GM18511 (cell line): Measurements from ENCODE around the gene RBP2.

Experiments used
- ATAC-seq: cut with Tn5 transposase; IDR thresholded peaks from one replicate; pipeline ENCODE4 v1.9.1; 2021; ENCODE audit warnings: mild to moderate bottlenecking, moderate library complexity; ENCODE audit not compliant: unreplicated experiment

The RBP2 gene

GRCh38 chr3:139476348-139476747 lies at the start of gene RBP2:
TSS of gene RBP2 (minus strand) at chr3:139476516. CDS start at chr3:139476459, 57 bp downstream.
- no peak for ATAC-seq

GRCh38 chr3:139524841-139525636 lies 48.7 kb upstream of the RBP2 start:
- ATAC-seq = no peak

GRCh38 chr3:139523718-139524117 lies 47.4 kb upstream of the RBP2 start:
- no peak for ATAC-seq

- ATAC-seq = no peak
Observed at GRCh38 chr3:139523166-139523565, 46.9 kb upstream of the RBP2 start.

GRCh38 chr3:139522421-139522820 lies 46.1 kb upstream of the RBP2 start:
- no peak for ATAC-seq

GRCh38 chr3:139521816-139522215 lies 45.5 kb upstream of the RBP2 start:
- no peak for ATAC-seq

- no peak for ATAC-seq
Observed at GRCh38 chr3:139521144-139521543, 44.8 kb upstream of the RBP2 start.

- ATAC-seq = no peak
Observed at GRCh38 chr3:139519998-139520737, 43.9 kb upstream of the RBP2 start.

- no peak for ATAC-seq
Observed at GRCh38 chr3:139518926-139519842, 42.9 kb upstream of the RBP2 start.

GRCh38 chr3:139518306-139518705 lies 42.0 kb upstream of the RBP2 start:
- ATAC-seq = no peak

GRCh38 chr3:139517321-139518065 lies 41.2 kb upstream of the RBP2 start:
- ATAC-seq = no peak

GRCh38 chr3:139514741-139515140 lies 38.4 kb upstream of the RBP2 start:
- no peak for ATAC-seq

- no peak for ATAC-seq
Observed at GRCh38 chr3:139509631-139510030, 33.3 kb upstream of the RBP2 start.

GRCh38 chr3:139506766-139507165 lies 30.4 kb upstream of the RBP2 start:
- no peak for ATAC-seq

- ATAC-seq = no peak
Observed at GRCh38 chr3:139505829-139506386, 29.6 kb upstream of the RBP2 start.

- ATAC-seq = no peak
Observed at GRCh38 chr3:139499536-139499935, 23.2 kb upstream of the RBP2 start.

- no peak for ATAC-seq
Observed at GRCh38 chr3:139493826-139494385, 17.6 kb upstream of the RBP2 start.

GRCh38 chr3:139491966-139492365 lies 15.7 kb upstream of the RBP2 start:
- ATAC-seq = no peak

GRCh38 chr3:139491027-139491700 lies 14.8 kb upstream of the RBP2 start:
- no peak for ATAC-seq
